GM23248 (cell line): ENCODE measurements around the gene ZNF121. TPM values are rescaled to one million over a fixed set of nuclear protein-coding genes. Genes with fewer than 3 reads are reported as not detected.
A peak's percentile ranks its signal among the peaks of the same experiment; 100 is the strongest.

Experiments used
- DNase-seq: peaks from one replicate; pipeline ENCODE4 v3.0.0-alpha.2; 2015
- H2AFZ ChIP-seq: fragments of 200-600 bp; sonication (generic); 2 replicates; pipeline ENCODE4 v1.6.1; 2016; ENCODE audit warnings: antibody characterized with exemption
- H3F3A ChIP-seq: fragments of 200-600 bp; sonication (generic); 2 replicates; pipeline ENCODE4 v1.6.1; 2016; ENCODE audit warnings: mild to moderate bottlenecking, antibody characterized with exemption, mixed run types; ENCODE audit not compliant: insufficient read depth
- H3K27ac ChIP-seq: fragments of 200-600 bp; sonication (generic); 2 replicates; pipeline ENCODE4 v1.5.1; 2016; ENCODE audit warnings: mild to moderate bottlenecking
- H3K27me3 ChIP-seq: fragments of 200-600 bp; sonication (generic); replicated peaks from 2 replicates; pipeline ENCODE4 v1.6.1; 2016; ENCODE audit warnings: mild to moderate bottlenecking; ENCODE audit not compliant: insufficient read depth
- H3K36me3 ChIP-seq: fragments of 200-600 bp; sonication (generic); 2 replicates; pipeline ENCODE4 v1.6.1; 2016; ENCODE audit warnings: low read depth, mild to moderate bottlenecking
- H3K4me1 ChIP-seq: fragments of 200-600 bp; sonication (generic); 2 replicates; pipeline ENCODE4 v1.6.1; 2016; ENCODE audit warnings: mild to moderate bottlenecking; ENCODE audit not compliant: insufficient read depth
- H3K4me2 ChIP-seq: fragments of 200-600 bp; sonication (generic); one replicate; pipeline ENCODE4 v1.6.1; 2016; ENCODE audit warnings: mild to moderate bottlenecking; ENCODE audit not compliant: unreplicated experiment
- H3K4me3 ChIP-seq: fragments of 200-600 bp; sonication (generic); 2 replicates; pipeline ENCODE4 v1.5.1; 2016; ENCODE audit warnings: mild to moderate bottlenecking
- H3K79me2 ChIP-seq: fragments of 200-600 bp; sonication (generic); 2 replicates; pipeline ENCODE4 v1.6.1; 2016; ENCODE audit warnings: mild to moderate bottlenecking; ENCODE audit not compliant: insufficient read depth
- H3K9ac ChIP-seq: fragments of 200-600 bp; sonication (generic); 2 replicates; pipeline ENCODE4 v1.6.1; 2016; ENCODE audit warnings: mild to moderate bottlenecking
- H3K9me2 ChIP-seq: fragments of 200-600 bp; sonication (generic); 2 replicates; pipeline ENCODE4 v1.6.1; 2016; ENCODE audit warnings: mixed run types, mild to moderate bottlenecking, moderate library complexity; ENCODE audit not compliant: insufficient read depth
- H3K9me3 ChIP-seq: fragments of 200-600 bp; sonication (generic); one replicate; pipeline ENCODE4 v1.6.1; 2017; ENCODE audit warnings: low read depth
- H4K20me1 ChIP-seq: fragments of 200-600 bp; sonication (generic); 2 replicates; pipeline ENCODE4 v1.6.0; 2016; ENCODE audit not compliant: insufficient read depth
- EZH2 ChIP-seq: fragments of 200-600 bp; sonication (generic); IDR thresholded peaks from 2 replicates; pipeline ENCODE4 v1.6.1; 2018; ENCODE audit warnings: antibody characterized with exemption, mild to moderate bottlenecking; ENCODE audit not compliant: insufficient read depth, poor library complexity, severe bottlenecking
- EZH2phosphoT487 ChIP-seq: fragments of 200-600 bp; sonication (generic); IDR thresholded peaks from 2 replicates; pipeline ENCODE4 v1.6.1; 2018; ENCODE audit warnings: antibody characterized with exemption, moderate library complexity, mild to moderate bottlenecking, low read depth; ENCODE audit not compliant: insufficient read depth
- WGBS, 2 experiments: methylation state at CpG; one replicate each; pipeline ENCODE4 v1.1.6; 2015 to 2017; ENCODE audit warnings: low lambda C conversion rate in 2 of 2, low coverage in 1 of 2; ENCODE audit errors: missing lambda C conversion rate in 2 of 2; 5-methylcytosine and 5-hydroxymethylcytosine counted together
- in situ Hi-C: fragments of 300-500 bp; cut with MboI; formaldehyde crosslinking; loops from 2 replicates; pipeline ENCODE4 v1.15.0; 2020
- polyA plus RNA-seq: library from polyadenylated mRNA; unstranded; fragments of >200 nt; fragmentation: Nextera tagmentation; extraction: Ambion mirVana; gene quantifications from 2 replicates; pipeline ENCODE4 v1.2.1, GENCODE V29; 2016
- total RNA-seq: library from RNA; depleted of rRNA; stranded (reverse); fragments of >200 nt; shearing (Covaris generic); gene quantifications from 2 replicates; pipeline ENCODE4 v1.2.3, GENCODE V29; 2014

The ZNF121 gene
- total and polyA plus RNA-seq, 2 experiments from 2014 or later, result 7.9 to 28.4 TPM

DNA sequence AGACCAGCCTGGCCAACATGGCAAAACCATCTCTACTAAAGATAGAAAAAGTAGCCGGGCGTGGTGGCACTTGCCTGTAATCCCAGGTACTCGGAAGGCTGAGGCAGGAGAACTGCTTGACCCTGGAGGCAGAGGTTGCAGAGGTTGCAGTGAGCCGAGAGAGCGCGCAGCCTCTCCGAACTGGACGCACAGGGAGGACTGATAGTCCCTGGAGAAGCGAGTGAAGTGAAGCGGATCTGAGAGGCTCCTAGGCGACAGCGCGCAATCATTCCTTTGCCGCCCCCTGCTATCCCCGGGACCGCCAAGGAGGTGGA is 36.5 kb upstream of the ZNF121 start:
- peak overlapping the region; percentile 98 for H3K4me3 ChIP-seq
- H3K4me1 ChIP-seq, result 0 out of 2 replicates have a peak, but pooled peaks cover 6% of the 10 kb centered on the region
- H2AFZ ChIP-seq, result peak overlapping the region; percentile 92
- no peaks in the 10 kb centered on the region for H3K27me3 ChIP-seq
- H3K27ac ChIP-seq, result peak overlapping the region; percentile 95
- H3K4me2 ChIP-seq, result peak overlapping the region; percentile 92
- H3F3A ChIP-seq, result peaks cover 9% of the 10 kb centered on the region; the same call in 1 of the 2 replicates
- in situ Hi-C loops, result loop anchor here (10.0 kb wide), 1 partner anchor 164 kb away; no protein-coding TSS in a partner anchor
- no peak for TF ChIP-seq EZH2
- TF ChIP-seq EZH2phosphoT487, result no peak
- 2 to 4% methylated on average over 16 of the region's 16 CpGs for WGBS, 2 experiments
- H3K36me3 ChIP-seq, result peaks cover 25% of the 10 kb centered on the region
- H3K9ac ChIP-seq, result peak overlapping the region; percentile 93
- H3K9me2 ChIP-seq, result no peaks in the 10 kb centered on the region
- H3K9me3 ChIP-seq, result no peaks in the 10 kb centered on the region
- H3K79me2 ChIP-seq, result peaks cover 39% of the 10 kb centered on the region
- no peaks in the 10 kb centered on the region for H4K20me1 ChIP-seq
- no peak for DNase-seq

DNA sequence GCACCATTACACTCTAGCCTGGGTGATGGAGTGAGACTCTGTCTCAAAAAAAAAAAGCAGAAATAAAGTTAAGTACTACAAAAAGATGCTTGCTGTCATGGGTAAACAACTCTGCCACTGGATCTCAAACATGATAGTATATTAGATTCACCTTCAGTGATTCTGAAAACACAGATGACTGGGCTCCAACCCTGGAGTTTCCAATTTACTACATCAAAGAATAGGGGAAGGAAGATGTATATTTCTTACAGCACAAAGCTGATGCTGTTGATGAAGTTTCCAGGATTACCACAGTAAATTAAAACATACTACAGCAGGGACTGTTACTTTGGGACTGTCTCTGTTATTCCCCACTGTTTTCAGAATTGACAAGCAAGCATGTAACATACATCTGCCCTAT is 31.5 kb upstream of the ZNF121 start:
- no peaks in the 10 kb centered on the region for H3K27me3 ChIP-seq
- no peak overlapping the region for H3K27ac ChIP-seq
- H3K4me3 ChIP-seq, result no peak overlapping the region
- H3K79me2 ChIP-seq, result peaks cover 38% of the 10 kb centered on the region
- H3K36me3 ChIP-seq, result peaks cover 72% of the 10 kb centered on the region
- no peak overlapping the region for H3K9ac ChIP-seq
- TF ChIP-seq EZH2 (no peak), EZH2phosphoT487 (no peak)
- no peaks in the 10 kb centered on the region for H3K9me3 ChIP-seq
- DNase-seq, result no peak
- H4K20me1 ChIP-seq, result no peaks in the 10 kb centered on the region
- 0 out of 2 replicates have a peak, but pooled peaks cover 6% of the 10 kb centered on the region for H3K4me1 ChIP-seq
- in situ Hi-C loops, result no loop called here
- no peak overlapping the region for H3K4me2 ChIP-seq
- H3F3A ChIP-seq, result no peaks in the 10 kb centered on the region
- H3K9me2 ChIP-seq, result no peaks in the 10 kb centered on the region
- H2AFZ ChIP-seq, result no peak overlapping the region

DNA sequence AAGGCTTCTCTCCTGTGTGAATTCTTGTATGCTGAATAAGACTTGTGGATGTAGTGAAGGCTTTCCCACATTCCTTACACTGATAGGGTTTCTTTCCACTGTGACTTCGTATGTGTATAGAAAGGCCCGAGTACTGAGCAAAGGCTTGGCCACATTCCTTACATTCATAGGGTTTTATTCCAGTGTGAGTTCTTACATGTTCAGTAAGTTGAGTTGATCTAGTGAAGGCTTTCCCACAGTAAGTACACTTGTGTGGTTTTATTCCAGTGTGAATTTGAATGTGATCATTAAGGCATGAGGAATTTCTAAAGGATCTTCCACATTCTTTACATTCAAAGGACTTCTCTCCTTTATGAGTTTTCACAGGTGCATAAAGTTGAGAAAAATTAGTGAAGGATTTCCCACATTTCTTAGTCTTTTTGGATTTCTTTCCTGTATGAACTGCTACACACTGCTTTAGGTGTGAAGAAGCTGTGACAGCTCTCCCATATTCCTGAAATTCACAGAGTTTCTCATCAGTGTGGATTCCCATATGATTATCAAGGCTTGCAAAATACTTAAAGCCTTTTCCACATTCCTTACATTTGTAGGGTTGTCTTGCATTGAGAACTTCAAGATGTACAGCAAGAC is 26.3 kb upstream of the ZNF121 start:
- no peak overlapping the region for H2AFZ ChIP-seq
- H3F3A ChIP-seq, result no peaks in the 10 kb centered on the region
- 85 to 91% methylated on average over 2 of the region's 2 CpGs for WGBS, 2 experiments
- no peaks in the 10 kb centered on the region for H4K20me1 ChIP-seq
- no peak for TF ChIP-seq EZH2phosphoT487
- TF ChIP-seq EZH2, result no peak
- no peaks in the 10 kb centered on the region for H3K4me1 ChIP-seq
- H3K27ac ChIP-seq, result no peak overlapping the region
- no peaks in the 10 kb centered on the region for H3K9me2 ChIP-seq
- no peak overlapping the region for H3K9ac ChIP-seq
- DNase-seq, result no peak
- no peak overlapping the region for H3K4me2 ChIP-seq
- peaks cover 9% of the 10 kb centered on the region; the same call in 1 of the 2 replicates for H3K79me2 ChIP-seq
- H3K9me3 ChIP-seq, result no peaks in the 10 kb centered on the region
- no peaks in the 10 kb centered on the region for H3K27me3 ChIP-seq
- in situ Hi-C loops, result no loop called here
- H3K4me3 ChIP-seq, result no peak overlapping the region
- H3K36me3 ChIP-seq, result peaks cover 67% of the 10 kb centered on the region

DNA sequence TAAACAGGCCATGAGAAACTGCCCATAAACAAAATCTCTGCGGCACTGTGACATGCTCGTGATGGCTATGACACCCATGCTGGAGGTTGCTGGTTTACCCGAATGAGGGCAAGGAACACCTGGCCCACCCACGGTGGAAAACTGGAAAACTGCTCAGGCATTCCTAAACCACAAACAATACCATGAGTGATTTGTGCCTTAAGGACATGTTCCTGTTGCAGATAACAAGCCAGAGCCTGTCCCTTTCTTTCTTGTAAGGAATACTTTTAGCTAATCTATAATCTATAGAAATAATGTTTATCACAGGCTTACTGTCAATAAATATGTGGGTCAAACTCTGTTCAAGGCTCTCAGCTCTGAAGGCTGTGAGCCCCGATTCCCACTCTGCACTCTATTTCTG is 24.6 kb upstream of the ZNF121 start:
- H3K4me2 ChIP-seq, result no peak overlapping the region
- 0 out of 2 replicates have a peak, but pooled peaks cover 5% of the 10 kb centered on the region for H3K79me2 ChIP-seq
- H3K4me3 ChIP-seq, result no peak overlapping the region
- 97% methylated on average over 5 of the region's 5 CpGs for WGBS, 2 experiments
- H3K27me3 ChIP-seq, result no peaks in the 10 kb centered on the region
- no peaks in the 10 kb centered on the region for H3K9me2 ChIP-seq
- in situ Hi-C loops, result no loop called here
- H3K9ac ChIP-seq, result no peak overlapping the region
- H2AFZ ChIP-seq, result no peak overlapping the region
- H3K4me1 ChIP-seq, result no peaks in the 10 kb centered on the region
- H3K36me3 ChIP-seq, result peaks cover 51% of the 10 kb centered on the region
- no peak for TF ChIP-seq EZH2
- no peak for TF ChIP-seq EZH2phosphoT487
- DNase-seq, result no peak
- no peaks in the 10 kb centered on the region for H3K9me3 ChIP-seq
- H3F3A ChIP-seq, result no peaks in the 10 kb centered on the region
- no peaks in the 10 kb centered on the region for H4K20me1 ChIP-seq
- H3K27ac ChIP-seq, result no peak overlapping the region
